ENCODE results near the gene CARMIL1.

Gene CARMIL1

DNA sequence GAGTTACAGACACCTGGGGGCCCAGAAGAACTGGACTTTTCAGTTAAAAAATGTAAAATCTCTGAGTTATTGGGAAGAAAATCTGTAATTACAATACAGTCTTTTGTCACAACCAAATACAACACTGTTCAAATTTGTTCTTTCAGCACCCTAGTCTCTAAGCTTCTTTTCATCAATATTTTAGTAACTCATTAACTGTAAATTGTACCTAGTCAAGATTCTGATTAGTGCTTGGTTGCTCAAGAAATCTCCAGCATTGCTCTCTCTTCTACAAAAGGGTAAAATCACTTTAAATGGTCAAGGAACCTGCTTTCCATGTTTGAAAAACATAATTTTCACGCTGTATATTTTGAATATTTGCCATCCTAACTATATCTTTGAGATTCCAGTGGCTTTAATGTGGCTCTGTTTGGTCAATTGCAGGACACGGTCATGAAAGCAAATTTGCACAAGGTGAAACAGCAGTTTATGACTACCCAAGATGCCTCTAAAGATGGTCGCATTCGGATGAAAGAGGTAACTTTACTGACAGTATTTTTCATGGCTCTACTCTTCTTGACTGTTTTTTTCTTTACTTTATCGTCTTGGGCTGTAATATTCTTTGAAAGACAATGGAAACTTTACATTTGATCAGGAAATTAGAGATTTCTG lies 382.1 kb downstream of the CARMIL1 start:
- no peak overlapping the region for H3K27ac Mint-ChIP-seq

GRCh38 chr6:25665455-25665854 lies 386.3 kb downstream of the CARMIL1 start:
- no peak for DNase-seq
- H3K4me3 Mint-ChIP-seq = no peak overlapping the region

More for the DNA sequence above, 382.1 kb downstream of the CARMIL1 start:
- no peaks in the 10 kb centered on the region for H3K36me3 Mint-ChIP-seq (ENCODE audit: insufficient read depth)
- H3K4me3 Mint-ChIP-seq = no peak overlapping the region
- DNase-seq (no peak), ATAC-seq (replicated peaks) (no peak)
- peaks cover 28 to 42% of the 10 kb centered on the region in 2 donors for H3K27me3 Mint-ChIP-seq
- H3K9me3 Mint-ChIP-seq = no peaks in the 10 kb centered on the region
- no peaks in the 10 kb centered on the region for H3K4me1 Mint-ChIP-seq (ENCODE audit: low read depth in 2 of 2)

GRCh38 chr6:25669413-25669812 lies 390.2 kb downstream of the CARMIL1 start:
- no peak for DNase-seq
- H3K27me3 Mint-ChIP-seq = peaks cover 17 to 37% of the 10 kb centered on the region in 2 donors
- no peak overlapping the region for H3K4me3 Mint-ChIP-seq
- H3K27ac Mint-ChIP-seq = no peak overlapping the region
- ATAC-seq (replicated peaks) = no peak
- no peaks in the 10 kb centered on the region for H3K36me3 Mint-ChIP-seq (ENCODE audit: insufficient read depth)
- H3K4me1 Mint-ChIP-seq (ENCODE audit: low read depth in 2 of 2) = no peaks in the 10 kb centered on the region
- no peaks in the 10 kb centered on the region for H3K9me3 Mint-ChIP-seq

More at GRCh38 chr6:25665455-25665854, 386.3 kb downstream of the CARMIL1 start:
- no peak for ATAC-seq (replicated peaks)
- Mint-ChIP-seq H3K9me3 (no peaks in the 10 kb centered on the region), H3K36me3 (ENCODE audit: insufficient read depth) (no peaks in the 10 kb centered on the region), H3K27me3 (peaks cover 13 to 44% of the 10 kb centered on the region in 2 donors), H3K4me1 (ENCODE audit: low read depth in 2 of 2) (no peaks in the 10 kb centered on the region), H3K27ac (no peak overlapping the region)
